GM06990 (cell line): ENCODE results near the gene PIF1.

Experiments
- DNase-seq: peaks from one replicate; pipeline ENCODE4 v3.0.0-alpha.2; 2011; ENCODE audit not compliant: insufficient read length; ENCODE audit errors: extremely low read depth
- H3K27me3 ChIP-seq: replicated peaks from 2 replicates; pipeline ENCODE4 v1.6.0; 2011; ENCODE audit warnings: low read length; ENCODE audit not compliant: control insufficient read depth, insufficient read depth
- H3K36me3 ChIP-seq: 2 replicates; pipeline ENCODE4 v1.5.1; 2011; ENCODE audit warnings: low read length; ENCODE audit not compliant: control insufficient read depth, insufficient read depth
- H3K4me3 ChIP-seq: replicated peaks from 2 replicates; pipeline ENCODE4 v1.5.1; 2011; ENCODE audit warnings: low read depth, mild to moderate bottlenecking, control low read depth, low read length
- CTCF ChIP-seq: IDR thresholded peaks from 2 replicates; pipeline ENCODE4 v1.5.1; 2011; ENCODE audit warnings: low read length, control low read depth, mild to moderate bottlenecking, inconsistent platforms; ENCODE audit not compliant: insufficient read depth, poor library complexity, severe bottlenecking

Gene PIF1

DNA sequence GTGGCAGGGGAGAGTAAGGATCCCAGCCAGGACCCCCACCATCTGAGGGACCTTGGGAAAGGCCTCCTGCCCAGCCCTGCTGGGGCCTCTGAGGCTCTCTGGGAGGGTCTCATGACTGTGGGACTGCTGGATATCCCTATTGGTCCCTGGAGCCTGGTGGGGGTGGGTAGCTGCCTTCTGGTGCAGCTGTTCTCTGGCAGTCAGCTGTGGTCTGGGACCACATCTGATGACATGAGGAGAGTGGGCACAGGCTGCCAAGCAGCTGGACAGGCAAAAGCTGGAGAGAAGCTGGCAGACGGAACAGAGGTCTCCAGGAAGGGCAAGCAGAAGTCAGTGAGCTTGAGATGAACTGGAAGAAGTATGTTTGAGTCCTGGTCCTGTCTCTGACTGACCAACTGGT lies 38.6 kb upstream of the PIF1 start:
- no peak for TF ChIP-seq CTCF
- H3K27me3 ChIP-seq: no peaks in the 10 kb centered on the region
- peaks cover 63% of the 10 kb centered on the region for H3K36me3 ChIP-seq
- no peak for DNase-seq
- no peak overlapping the region for H3K4me3 ChIP-seq

GRCh38 chr15:64862408-64862807 lies 37.0 kb upstream of the PIF1 start:
- H3K36me3 ChIP-seq: peaks cover 70% of the 10 kb centered on the region
- DNase-seq: no peak
- no peak for TF ChIP-seq CTCF

GRCh38 chr15:64861960-64862359 lies 36.5 kb upstream of the PIF1 start:
- H3K36me3 ChIP-seq: peaks cover 67% of the 10 kb centered on the region
- no peak for TF ChIP-seq CTCF

More at GRCh38 chr15:64862408-64862807, 37.0 kb upstream of the PIF1 start:
- H3K27me3 ChIP-seq: no peaks in the 10 kb centered on the region
- H3K4me3 ChIP-seq: no peak overlapping the region

DNA sequence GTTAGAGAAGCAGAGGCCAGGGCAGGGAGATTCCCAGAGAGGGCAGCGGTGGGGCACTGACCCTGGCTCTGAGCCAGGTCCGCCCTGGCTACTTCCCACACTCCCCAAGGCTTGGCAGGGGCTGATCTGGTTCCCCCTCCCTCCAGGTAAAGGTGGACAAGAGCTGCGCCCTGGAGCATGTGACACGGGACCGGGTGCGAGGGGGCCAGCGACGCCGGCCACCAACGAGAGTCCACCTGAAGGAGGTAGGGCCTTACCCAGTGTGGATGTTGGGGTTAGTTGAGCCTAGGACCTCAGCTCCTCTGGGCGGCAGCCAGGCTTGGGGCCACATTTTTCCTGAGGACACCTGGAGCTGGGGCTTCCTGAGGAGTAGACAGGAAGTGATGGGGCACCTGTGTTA lies 35.9 kb upstream of the PIF1 start:
- Histone ChIP-seq H3K4me3 (no peak overlapping the region), H3K36me3 (peaks cover 66% of the 10 kb centered on the region), H3K27me3 (no peaks in the 10 kb centered on the region)
- DNase-seq: no peak
- TF ChIP-seq CTCF: no peak

More at GRCh38 chr15:64861960-64862359, 36.5 kb upstream of the PIF1 start:
- no peak for DNase-seq
- Histone ChIP-seq H3K27me3 (no peaks in the 10 kb centered on the region), H3K4me3 (no peak overlapping the region)

DNA sequence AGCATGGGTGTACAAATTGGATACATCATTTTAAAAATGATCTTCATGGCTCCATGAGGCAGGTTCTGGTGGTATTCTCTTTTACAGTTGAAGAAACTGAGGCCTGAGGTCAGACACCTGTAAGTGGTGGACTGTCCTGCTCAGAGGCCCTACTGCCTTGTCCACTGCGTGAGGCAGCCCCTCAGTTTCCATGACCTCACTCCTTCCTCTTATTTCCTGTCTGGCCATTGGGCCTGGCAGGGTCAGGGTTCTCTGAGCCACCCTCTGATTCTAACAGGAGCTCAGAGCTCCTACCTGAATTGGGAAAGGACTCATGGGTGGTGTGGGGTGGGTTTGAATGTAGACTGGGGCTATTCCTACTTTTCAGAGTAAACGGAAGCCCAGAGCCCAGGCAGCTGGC lies 33.8 kb upstream of the PIF1 start:
- TF ChIP-seq CTCF: no peak
- H3K27me3 ChIP-seq: no peaks in the 10 kb centered on the region
- H3K36me3 ChIP-seq: peaks cover 64% of the 10 kb centered on the region
- no peak overlapping the region for H3K4me3 ChIP-seq
- DNase-seq: no peak

DNA sequence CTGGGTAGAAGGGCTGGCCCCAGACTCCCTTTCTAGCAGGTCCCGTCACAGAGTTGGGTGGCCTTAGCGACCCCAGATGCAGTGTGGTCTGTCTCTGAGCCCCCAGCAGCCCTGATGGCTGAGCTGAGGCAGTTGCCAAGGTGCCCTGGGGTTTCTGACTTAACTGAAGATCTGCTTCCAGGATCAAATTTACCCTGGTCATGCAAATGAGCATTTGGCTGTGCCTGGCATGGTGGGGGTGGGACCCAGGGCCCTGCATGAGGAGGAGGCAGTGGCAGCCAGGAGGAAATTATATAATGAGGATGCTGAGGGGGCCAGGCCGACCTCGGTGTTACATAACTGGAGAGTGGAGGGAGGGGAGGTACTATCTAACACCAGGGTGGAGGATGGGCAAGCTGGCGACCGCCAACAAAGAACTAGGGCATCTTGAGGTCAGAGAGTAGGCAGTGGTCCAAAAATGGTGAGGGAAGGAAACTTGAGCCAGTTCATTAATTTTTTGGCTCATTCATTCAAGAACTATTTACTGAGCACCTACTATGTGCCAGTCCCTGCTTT lies 32.7 kb upstream of the PIF1 start:
- Histone ChIP-seq H3K27me3 (no peaks in the 10 kb centered on the region), H3K4me3 (no peak overlapping the region), H3K36me3 (peaks cover 64% of the 10 kb centered on the region)
- no peak for DNase-seq
- TF ChIP-seq CTCF: no peak
